DMS79 treated with DMSO at 0.1 percent for 48 hours (cell line): ENCODE measurements around the gene NDUFB10.
A peak's percentile ranks its signal among the peaks of the same experiment; 100 is the strongest.

Experiments
- DNase-seq: peaks from one replicate; lab custom pipeline; 2025; lab: John Stamatoyannopoulos, UW

Gene NDUFB10

GRCh38 chr16:1971796-1972489 is 12.6 kb downstream of the NDUFB10 start, which contains the start of gene TBL3:
TBL3 (plus strand) TSS chr16:1972053; CDS start chr16:1972165, 112 bp downstream.
- DNase-seq: peak; percentile 84

GRCh38 chr16:1972490-1972877 is 13.1 kb downstream of the NDUFB10 start:
- DNase-seq: no peak

- DNase-seq: no peak
Measured at GRCh38 chr16:1973461-1974156, 14.3 kb downstream of the NDUFB10 start.

GRCh38 chr16:1974157-1975070 is 15.1 kb downstream of the NDUFB10 start:
- DNase-seq: no peak

- no peak for DNase-seq
Measured at GRCh38 chr16:1975432-1976215, 16.3 kb downstream of the NDUFB10 start.

GRCh38 chr16:1976216-1976520 is 16.8 kb downstream of the NDUFB10 start:
- DNase-seq: no peak

GRCh38 chr16:1976951-1977874 is 17.9 kb downstream of the NDUFB10 start:
- no peak for DNase-seq

- DNase-seq: no peak
Measured at GRCh38 chr16:1977875-1978268, 18.5 kb downstream of the NDUFB10 start.

GRCh38 chr16:1978476-1979120 is 19.3 kb downstream of the NDUFB10 start:
- no peak for DNase-seq

- DNase-seq: peak; percentile 65
Measured at GRCh38 chr16:1979271-1980029, 20.1 kb downstream of the NDUFB10 start.

- no peak for DNase-seq
Measured at GRCh38 chr16:1980030-1980769, 20.9 kb downstream of the NDUFB10 start.

GRCh38 chr16:1980770-1981087 is 21.4 kb downstream of the NDUFB10 start:
- DNase-seq: no peak

GRCh38 chr16:1981398-1981836 is 22.1 kb downstream of the NDUFB10 start, which contains the start of gene NOXO1:
NOXO1 (minus strand) TSS chr16:1981469; CDS start chr16:1981179, 290 bp downstream.
- no peak for DNase-seq

GRCh38 chr16:1982013-1982433 is 22.7 kb downstream of the NDUFB10 start:
- DNase-seq: no peak

- DNase-seq: no peak
Measured at GRCh38 chr16:1982991-1983543, 23.7 kb downstream of the NDUFB10 start.

- peak; percentile 66 for DNase-seq
Measured at GRCh38 chr16:1983544-1984346, 24.4 kb downstream of the NDUFB10 start, which contains the start of gene GFER. GFER (plus strand) TSS chr16:1984193; CDS start chr16:1984219, 26 bp downstream.
